Heart left ventricle (tissue), 16 donors: ENCODE data around the gene PPFIBP1. TPM values are rescaled to one million over a fixed set of nuclear protein-coding genes. Genes with fewer than 3 reads are reported as not detected.

Experiments used
- ATAC-seq, 4 donors: fragments of 200-7000 bp; cut with Tn5 transposase; one replicate each; pipeline ENCODE4 v1.9.1; 2020 to 2022; ENCODE audit warnings: moderate library complexity in 4 of 4, mild to moderate bottlenecking in 3 of 4, moderate number of reproducible peaks in 1 of 4
- DNase-seq, 5 donors: peaks; one replicate each; pipeline ENCODE4 v3.0.0-alpha.2; 2020
- H3K27ac ChIP-seq, 12 donors: fragments of 200-600 bp; sonication (generic) in 4 of 12; one replicate each; pipeline versions ENCODE4 v1.5.0 to v1.8.0; 2016 to 2022; ENCODE audit warnings: mild to moderate bottlenecking in 2 of 12
- H3K27me3 ChIP-seq, 9 donors: fragments of 200-600 bp; sonication (generic) in 2 of 9; one replicate each; pipeline versions ENCODE4 v1.5.1 to v1.8.0; 2016 to 2022; ENCODE audit warnings: mild to moderate bottlenecking in 3 of 9
- H3K36me3 ChIP-seq, 9 donors: fragments of 200-600 bp; sonication (generic) in 2 of 9; one replicate each; pipeline versions ENCODE4 v1.5.0 to v1.8.0; 2018 to 2022; ENCODE audit warnings: mild to moderate bottlenecking in 2 of 9
- H3K4me1 ChIP-seq, 12 donors: fragments of 200-600 bp; sonication (generic) in 4 of 12; one replicate each; pipeline versions ENCODE4 v1.5.0 to v1.8.0; 2016 to 2022; ENCODE audit warnings: mild to moderate bottlenecking in 3 of 12
- H3K4me3 ChIP-seq, 12 donors: fragments of 200-600 bp; sonication (generic) in 4 of 12; one replicate each; pipeline versions ENCODE4 v1.5.0 to v1.8.0; 2017 to 2022; ENCODE audit warnings: mild to moderate bottlenecking in 9 of 12, moderate library complexity in 4 of 12
- H3K9me3 ChIP-seq, 12 donors: fragments of 200-600 bp; sonication (generic) in 4 of 12; one replicate each; pipeline versions ENCODE4 v1.5.0 to v1.8.0; 2016 to 2022; ENCODE audit warnings: mild to moderate bottlenecking in 1 of 12
- CTCF ChIP-seq, 12 donors: fragments of 200-600 bp; sonication (generic) in 4 of 12; IDR thresholded peaks; one replicate each; pipeline versions ENCODE4 v1.5.0 to v1.8.0; 2018 to 2022; ENCODE audit warnings: antibody characterized with exemption in 12 of 12, mild to moderate bottlenecking in 5 of 12
- POLR2A ChIP-seq, 2 donors: fragments of 450-650 bp; IDR thresholded peaks; one replicate each; pipeline ENCODE4 v1.6.1; 2017; ENCODE audit warnings: antibody characterized with exemption in 2 of 2, mild to moderate bottlenecking in 2 of 2, moderate library complexity in 2 of 2
- WGBS, 4 donors: extraction: QIAGEN DNeasy Blood & Tissue Kit in 2 of 4; methylation state at CpG; one replicate each; pipeline versions ENCODE4 v1.1.5 to v1.1.7; 2013 to 2018; 5-methylcytosine and 5-hydroxymethylcytosine counted together
- intact Hi-C, 10 donors: fragments of 100-400 bp; cut with DNase I; formaldehyde crosslinking; loops; one replicate each; pipeline versions ENCODE4 v1.11.1 to v1.14.2; 2022
- polyA plus RNA-seq, 2 donors: library from polyadenylated mRNA; stranded (reverse); fragments of 200-250 nt; gene quantifications; one replicate each; pipeline ENCODE4 v1.2.3, GENCODE V29; 2013
- total RNA-seq, 9 donors: library from RNA; depleted of rRNA in 2 of 9; stranded (reverse); fragments of >200 nt in 2 of 9; fragmentation: NEBNext Ultra II Directional in 3 of 9; extraction: Animal tissue kit (Norgen Biotek cat#: 25700) in 3 of 9; gene quantifications; one replicate each; pipeline versions ENCODE4 v1.1.0 to v1.2.4, GENCODE V29; 2016 to 2023
- donor health status: ischemic (EF 13 %, LVEDD 7.1; RV severe dilation, severe dysfunction).
- donor health status: healthy with polysubstance abuse.
- donor health status: DM: no; HTN: yes; CAD: no.
- donor health status: DM: no; HTN: no; CAD: no.
- donor health status: ischemic (EF 25% LVEDD 6.9; RV normal size, moderate dysfunction).
- donor health status: ischemic (EF 25% LVEDD 5.7; RV mildly dilated, moderate dysfunction).
- donor health status: healthy.
- donor health status: DM: yes; HTN: yes; CAD: no.
- donor health status: ischemic (EF 35%, LVEDD 5.7; RV mildly dilated, moderate dysfunction).
- donor health status: nonischemic (EF 11% LVEDD 7.7; RV severe dilation, severe dysfunction).
- donor health status: DM: yes; HTN: yes; CAD: no.
- donor health status: PGD.
- donor health status: ischemic (EF 29% LVEDD 5.4; RV normal size, mild dysfunction).
- donor health status: nonischemic (EF 23%, LVEDD 6.1; RV moderate dilation, normal function).

PPFIBP1 gene
- total and polyA plus RNA-seq, 11 donors = 48.7 to 413 (median 265) TPM

- Histone ChIP-seq H3K27me3 (no peaks in the 10 kb centered on the region), H3K4me3 (no peak overlapping the region), H3K27ac (peak overlapping the region in 1 of 12 donors; percentile 41), H3K4me1 (peaks cover 7 to 84% (median 51%) of the 10 kb centered on the region in 12 donors), H3K36me3 (no peaks in the 10 kb centered on the region), H3K9me3 (no peaks in the 10 kb centered on the region)
- TF ChIP-seq CTCF (IDR thresholded peaks at IDR 0.05) (no peak), POLR2A (IDR thresholded peaks at IDR 0.05) (no peak)
- intact Hi-C loops = no loop called here
- ATAC-seq (peak in 3 of 4 donors; percentile 51 to 75 (median 72)), DNase-seq (no peak)
These were observed 95.3 kb downstream of the PPFIBP1 start for GRCh38 chr12:27619308-27619707.

- WGBS, 4 donors = 97 to 98% (median 98%) methylated on average over 2 of the region's 2 CpGs
- Histone ChIP-seq H3K36me3 (no peaks in the 10 kb centered on the region), H3K4me1 (peaks cover 7 to 84% (median 52%) of the 10 kb centered on the region in 12 donors), H3K27ac (no peak overlapping the region), H3K9me3 (no peaks in the 10 kb centered on the region), H3K27me3 (no peaks in the 10 kb centered on the region), H3K4me3 (no peak overlapping the region)
- DNase-seq (no peak), ATAC-seq (no peak)
- intact Hi-C loops = no loop called here
- TF ChIP-seq POLR2A (IDR thresholded peaks at IDR 0.05) = no peak
- no peak for TF ChIP-seq CTCF (IDR thresholded peaks at IDR 0.05)
These were observed 96.1 kb downstream of the PPFIBP1 start for GRCh38 chr12:27620121-27620520.

DNA sequence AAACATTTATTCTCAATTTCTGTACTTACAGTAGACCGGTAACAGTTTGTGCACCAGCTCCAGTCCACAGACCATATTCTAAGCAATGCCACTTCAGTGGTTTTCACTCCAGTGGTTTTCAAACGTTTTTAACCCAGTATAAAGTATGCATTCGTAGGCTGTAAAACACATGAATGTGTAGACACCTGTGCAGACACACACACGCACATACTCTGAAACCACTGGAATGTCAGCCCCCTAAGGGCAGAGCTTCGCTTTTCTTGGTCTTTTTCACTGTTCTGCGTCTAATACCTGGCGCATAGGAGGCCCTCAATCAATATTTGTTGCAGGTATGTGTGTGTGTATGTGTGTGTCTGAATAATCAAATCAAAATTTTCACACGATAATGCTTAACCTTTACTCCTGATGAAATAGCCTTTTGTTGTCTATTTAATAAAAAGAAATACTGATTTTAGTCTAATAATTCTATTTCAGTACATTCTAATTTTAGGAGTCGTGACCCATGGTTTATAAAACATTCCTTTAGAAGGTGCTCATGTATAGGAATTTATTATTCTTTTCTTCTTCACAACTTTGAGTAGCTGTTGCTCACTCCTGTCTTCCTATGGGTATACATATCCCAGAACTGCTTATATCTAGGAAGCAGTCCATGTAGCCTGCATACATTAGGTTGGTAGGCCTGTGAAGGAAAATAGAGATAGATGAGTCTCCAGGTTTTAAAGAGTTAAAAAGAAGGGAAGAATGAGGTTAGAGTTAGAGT, 98.6 kb downstream of the PPFIBP1 start:
- Histone ChIP-seq H3K9me3 (no peaks in the 10 kb centered on the region), H3K36me3 (no peaks in the 10 kb centered on the region), H3K4me3 (no peak overlapping the region), H3K4me1 (peaks cover 0 to 69% (median 41%) of the 10 kb centered on the region in 12 donors), H3K27ac (no peak overlapping the region), H3K27me3 (no peaks in the 10 kb centered on the region)
- intact Hi-C loops = no loop called here
- WGBS, 4 donors = 91 to 93% (median 92%) methylated on average over 9 of the region's 9 CpGs
- ATAC-seq (no peak), DNase-seq (no peak)
- TF ChIP-seq POLR2A (IDR thresholded peaks at IDR 0.05) (no peak), CTCF (IDR thresholded peaks at IDR 0.05) (no peak)

GRCh38 chr12:27623645-27624044, 99.6 kb downstream of the PPFIBP1 start:
- intact Hi-C loops = no loop called here
- Histone ChIP-seq H3K4me1 (peaks cover 0 to 75% (median 43%) of the 10 kb centered on the region in 12 donors), H3K36me3 (no peaks in the 10 kb centered on the region), H3K27me3 (no peaks in the 10 kb centered on the region), H3K4me3 (no peak overlapping the region), H3K27ac (peak overlapping the region in 1 of 12 donors; percentile 32), H3K9me3 (no peaks in the 10 kb centered on the region)
- TF ChIP-seq POLR2A (IDR thresholded peaks at IDR 0.05) = no peak
- TF ChIP-seq CTCF (IDR thresholded peaks at IDR 0.05) = no peak
- 71 to 87% (median 81%) methylated on average over 5 of the region's 5 CpGs for WGBS, 4 donors
- DNase-seq (no peak), ATAC-seq (peak in 2 of 4 donors; percentile 10 to 40)
